Measurements from ENCODE around the gene NIN. TPM values are rescaled to one million over a fixed set of nuclear protein-coding genes. Genes with fewer than 3 reads are reported as not detected.
"Not testable (repeated sequence)": the region's sequence is repeated elsewhere in the genome, so short reads cannot be mapped to it uniquely, and the experiment has no call there.

The NIN gene
- total RNA-seq, 3 donors from 2014 or later (not counting 1 experiment from before 2014, with no cell fraction given): 90.8 to 127 (median 118) TPM

GRCh38 chr14:50822501-50823042 is 8.4 kb downstream of the NIN start:
- peaks cover 36% of the 10 kb centered on the region for H3K4me1 ChIP-seq (ENCODE audit: control insufficient read depth, insufficient read depth, low read length)
- no peak for TF ChIP-seq CTCF (IDR thresholded peaks at IDR 0.05)
- DNase-seq (peak in 1 of 2 donors; percentile 28), ATAC-seq (peak in 1 of 3 donors; percentile 19)
- intact Hi-C loops (cut with micrococcal nuclease): no loop called here
- Mint-ChIP-seq H3K27ac (peak overlapping the region; percentile 92 to 93), H3K27me3 (ENCODE audit: low read depth in 2 of 2) (no peaks in the 10 kb centered on the region), H3K4me1 (peaks cover 64 to 74% of the 10 kb centered on the region in 2 donors), H3K9me3 (no peaks in the 10 kb centered on the region), H3K36me3 (no peaks in the 10 kb centered on the region), H3K4me3 (peak overlapping the region; percentile 89)
- H3K36me3 ChIP-seq (ENCODE audit: control insufficient read depth, insufficient read depth, low read length): peaks cover 4% of the 10 kb centered on the region
- H3K27me3 ChIP-seq (ENCODE audit: control insufficient read depth, insufficient read depth, low read length): no peaks in the 10 kb centered on the region
- peak overlapping the region; percentile 83 for H3K27ac ChIP-seq (ENCODE audit: low read length)
- H3K4me3 ChIP-seq (ENCODE audit: low read length): no peak overlapping the region
- H3K9me3 ChIP-seq (ENCODE audit: control insufficient read depth, insufficient read depth, low read length): no peaks in the 10 kb centered on the region
- 64% methylated on average over 11 of the region's 11 CpGs for WGBS (ENCODE audit: insufficient coverage)

GRCh38 chr14:50821510-50822464 is 9.2 kb downstream of the NIN start:
- Mint-ChIP-seq H3K4me1 (peaks cover 62 to 68% of the 10 kb centered on the region in 2 donors), H3K4me3 (peak overlapping the region; percentile 89)
- intact Hi-C loops (cut with micrococcal nuclease): no loop called here

GRCh38 chr14:50820786-50821509 is 10.0 kb downstream of the NIN start:
- ATAC-seq (no peak), DNase-seq (no peak)
- H3K27me3 ChIP-seq (ENCODE audit: control insufficient read depth, insufficient read depth, low read length): no peaks in the 10 kb centered on the region
- H3K4me1 ChIP-seq (ENCODE audit: control insufficient read depth, insufficient read depth, low read length): peaks cover 36% of the 10 kb centered on the region
- H3K4me3 Mint-ChIP-seq: peak overlapping the region; percentile 89
- H3K4me3 ChIP-seq (ENCODE audit: low read length): no peak overlapping the region
- peak overlapping the region; percentile 83 for H3K27ac ChIP-seq (ENCODE audit: low read length)
- peaks cover 61 to 68% of the 10 kb centered on the region in 2 donors for H3K4me1 Mint-ChIP-seq
- no peaks in the 10 kb centered on the region for H3K36me3 Mint-ChIP-seq
- H3K9me3 ChIP-seq (ENCODE audit: control insufficient read depth, insufficient read depth, low read length): no peaks in the 10 kb centered on the region
- no peaks in the 10 kb centered on the region for H3K27me3 Mint-ChIP-seq (ENCODE audit: low read depth in 2 of 2)
- no peak for TF ChIP-seq CTCF (IDR thresholded peaks at IDR 0.05)
- H3K9me3 Mint-ChIP-seq: no peaks in the 10 kb centered on the region
- WGBS (ENCODE audit: insufficient coverage): 55% methylated on average over 3 of the region's 3 CpGs
- intact Hi-C loops (cut with micrococcal nuclease): no loop called here
- peaks cover 4% of the 10 kb centered on the region for H3K36me3 ChIP-seq (ENCODE audit: control insufficient read depth, insufficient read depth, low read length)
- H3K27ac Mint-ChIP-seq: peak overlapping the region; percentile 92 to 93

More at GRCh38 chr14:50821510-50822464, 9.2 kb downstream of the NIN start:
- Mint-ChIP-seq H3K9me3 (no peaks in the 10 kb centered on the region), H3K36me3 (no peaks in the 10 kb centered on the region), H3K27me3 (ENCODE audit: low read depth in 2 of 2) (no peaks in the 10 kb centered on the region), H3K27ac (peak overlapping the region; percentile 92 to 93)
- H3K36me3 ChIP-seq (ENCODE audit: control insufficient read depth, insufficient read depth, low read length): peaks cover 4% of the 10 kb centered on the region
- no peaks in the 10 kb centered on the region for H3K27me3 ChIP-seq (ENCODE audit: control insufficient read depth, insufficient read depth, low read length)
- peak overlapping the region; percentile 83 for H3K27ac ChIP-seq (ENCODE audit: low read length)
- TF ChIP-seq CTCF (IDR thresholded peaks at IDR 0.05): no peak
- peaks cover 36% of the 10 kb centered on the region for H3K4me1 ChIP-seq (ENCODE audit: control insufficient read depth, insufficient read depth, low read length)
- no peaks in the 10 kb centered on the region for H3K9me3 ChIP-seq (ENCODE audit: control insufficient read depth, insufficient read depth, low read length)
- DNase-seq (peak; percentile 67 to 78), ATAC-seq (peak; percentile 71 to 87 (median 81))
- 33% methylated on average over 13 of the region's 13 CpGs for WGBS (ENCODE audit: insufficient coverage)
- H3K4me3 ChIP-seq (ENCODE audit: low read length): no peak overlapping the region

GRCh38 chr14:50819303-50819702 is 11.7 kb downstream of the NIN start:
- H3K9me3 ChIP-seq (ENCODE audit: control insufficient read depth, insufficient read depth, low read length); H3K9me3 Mint-ChIP-seq; H3K27ac ChIP-seq (ENCODE audit: low read length); intact Hi-C loops (cut with micrococcal nuclease); H3K36me3 ChIP-seq (ENCODE audit: control insufficient read depth, insufficient read depth, low read length); H3K27me3 Mint-ChIP-seq (ENCODE audit: low read depth in 2 of 2); H3K27me3 ChIP-seq (ENCODE audit: control insufficient read depth, insufficient read depth, low read length); H3K36me3 Mint-ChIP-seq; ATAC-seq; H3K4me3 ChIP-seq (ENCODE audit: low read length): not testable (repeated sequence)
- 34% methylated on average over 3 of the region's 6 CpGs for WGBS (ENCODE audit: insufficient coverage)
- H3K4me1 Mint-ChIP-seq: peaks cover 56 to 59% of the 10 kb centered on the region in 2 donors
- peak in 1 of 2 donors; percentile 48 for DNase-seq
- H3K27ac Mint-ChIP-seq: peak overlapping the region; percentile 92 to 93
- peaks cover 36% of the 10 kb centered on the region for H3K4me1 ChIP-seq (ENCODE audit: control insufficient read depth, insufficient read depth, low read length)
- H3K4me3 Mint-ChIP-seq: peak overlapping the region; percentile 37
